Ovary (tissue), 3 donors: ENCODE measurements around the gene PRMT3.

Experiments used
- POLR2A ChIP-seq: fragments of 450-650 bp; IDR thresholded peaks from one replicate; pipeline ENCODE4 v1.6.1; 2017; ENCODE audit warnings: antibody characterized with exemption, mild to moderate bottlenecking, moderate library complexity
- TF ChIP-seq, protein P1 (sequence below), 3 donors: fragments of 450-650 bp in 2 of 3; fragments of 200-600 bp in 1 of 3; IDR thresholded peaks; one replicate each; pipeline versions ENCODE4 v1.5.1 to v1.8.0; 2016 to 2022; ENCODE audit warnings: antibody characterized with exemption in 3 of 3, mild to moderate bottlenecking in 1 of 3
- donor health status: DM: no; HTN: no; CAD: no.

DNA sequence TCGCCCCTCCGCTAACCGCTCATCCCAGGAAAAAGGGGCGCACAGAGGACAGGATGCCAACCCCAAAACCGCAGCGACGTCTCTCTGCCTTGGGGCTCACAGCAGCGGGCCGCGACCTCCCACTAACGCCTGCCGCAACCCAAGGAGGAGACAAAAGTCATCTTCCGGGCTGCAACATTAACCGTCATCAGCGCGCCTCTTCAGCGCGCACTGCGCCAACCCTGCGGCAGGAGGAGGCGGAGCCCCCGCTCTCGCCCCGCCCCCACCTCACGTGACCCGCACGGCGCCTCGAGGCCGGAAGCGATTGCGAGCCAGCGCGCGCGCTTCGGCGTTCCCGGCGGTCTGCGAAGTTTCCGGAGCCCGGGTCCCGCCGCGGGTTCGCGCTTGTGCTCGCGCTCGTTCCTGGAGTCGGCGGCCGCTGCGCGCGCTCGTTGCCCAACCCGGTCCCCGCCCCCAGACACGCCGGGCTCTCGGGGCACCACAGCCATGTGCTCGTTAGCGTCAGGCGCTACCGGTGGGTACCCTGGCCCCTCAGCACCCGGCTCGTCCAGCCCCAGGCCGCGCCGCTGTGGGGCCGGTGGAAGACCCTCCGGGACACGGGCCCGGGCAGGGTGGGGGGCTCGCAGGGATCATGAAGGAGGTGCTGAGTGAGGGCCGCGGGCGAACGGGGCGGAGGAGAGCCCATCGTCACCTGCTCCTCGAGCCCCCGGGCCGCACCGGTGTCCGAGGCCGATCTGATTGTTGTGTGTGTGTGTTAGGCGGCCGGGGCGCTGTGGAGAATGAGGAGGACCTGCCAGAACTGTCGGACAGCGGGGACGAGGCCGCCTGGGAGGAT, at the start of gene PRMT3:
- TF ChIP-seq POLR2A, result peak; percentile 91
- TF ChIP-seq, protein P1, sequence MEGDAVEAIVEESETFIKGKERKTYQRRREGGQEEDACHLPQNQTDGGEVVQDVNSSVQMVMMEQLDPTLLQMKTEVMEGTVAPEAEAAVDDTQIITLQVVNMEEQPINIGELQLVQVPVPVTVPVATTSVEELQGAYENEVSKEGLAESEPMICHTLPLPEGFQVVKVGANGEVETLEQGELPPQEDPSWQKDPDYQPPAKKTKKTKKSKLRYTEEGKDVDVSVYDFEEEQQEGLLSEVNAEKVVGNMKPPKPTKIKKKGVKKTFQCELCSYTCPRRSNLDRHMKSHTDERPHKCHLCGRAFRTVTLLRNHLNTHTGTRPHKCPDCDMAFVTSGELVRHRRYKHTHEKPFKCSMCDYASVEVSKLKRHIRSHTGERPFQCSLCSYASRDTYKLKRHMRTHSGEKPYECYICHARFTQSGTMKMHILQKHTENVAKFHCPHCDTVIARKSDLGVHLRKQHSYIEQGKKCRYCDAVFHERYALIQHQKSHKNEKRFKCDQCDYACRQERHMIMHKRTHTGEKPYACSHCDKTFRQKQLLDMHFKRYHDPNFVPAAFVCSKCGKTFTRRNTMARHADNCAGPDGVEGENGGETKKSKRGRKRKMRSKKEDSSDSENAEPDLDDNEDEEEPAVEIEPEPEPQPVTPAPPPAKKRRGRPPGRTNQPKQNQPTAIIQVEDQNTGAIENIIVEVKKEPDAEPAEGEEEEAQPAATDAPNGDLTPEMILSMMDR (IDR thresholded peaks at IDR 0.05), result peak; percentile 96 to 99 (median 99)
